Mucosa of rectum (tissue), 2 donors: Measurements from ENCODE around the gene MYBPH.

Source experiments
- H3K27ac ChIP-seq, 2 donors: one replicate each; pipeline ENCODE4 v1.7.0; 2013; ENCODE audit warnings: inconsistent platforms in 2 of 2, low read depth in 2 of 2, low read length in 2 of 2
- H3K27me3 ChIP-seq, 2 donors: one replicate each; pipeline ENCODE4 v1.7.0; 2013; ENCODE audit warnings: low read length in 2 of 2; ENCODE audit not compliant: control insufficient read depth in 2 of 2, insufficient read depth in 2 of 2
- H3K36me3 ChIP-seq, 2 donors: one replicate each; pipeline ENCODE4 v1.7.0; 2013; ENCODE audit warnings: low read length in 2 of 2; ENCODE audit not compliant: control insufficient read depth in 2 of 2, insufficient read depth in 2 of 2
- H3K4me1 ChIP-seq, 2 donors: one replicate each; pipeline ENCODE4 v1.7.0; 2013; ENCODE audit warnings: low read length in 2 of 2, mild to moderate bottlenecking in 1 of 2; ENCODE audit not compliant: control insufficient read depth in 2 of 2, insufficient read depth in 2 of 2
- H3K4me3 ChIP-seq, 2 donors: one replicate each; pipeline ENCODE4 v1.7.0; 2013; ENCODE audit warnings: low read length in 2 of 2
- H3K9ac ChIP-seq, 2 donors: one replicate each; pipeline ENCODE4 v1.7.0; 2013; ENCODE audit warnings: low read length in 2 of 2, low read depth in 1 of 2, mild to moderate bottlenecking in 1 of 2
- H3K9me3 ChIP-seq, 2 donors: one replicate each; pipeline ENCODE4 v1.7.0; 2013; ENCODE audit warnings: low read length in 2 of 2; ENCODE audit not compliant: control insufficient read depth in 2 of 2
- donor health status: healthy.
- donor health status: Normal muscosa, but diverticular disease.

Gene MYBPH

DNA sequence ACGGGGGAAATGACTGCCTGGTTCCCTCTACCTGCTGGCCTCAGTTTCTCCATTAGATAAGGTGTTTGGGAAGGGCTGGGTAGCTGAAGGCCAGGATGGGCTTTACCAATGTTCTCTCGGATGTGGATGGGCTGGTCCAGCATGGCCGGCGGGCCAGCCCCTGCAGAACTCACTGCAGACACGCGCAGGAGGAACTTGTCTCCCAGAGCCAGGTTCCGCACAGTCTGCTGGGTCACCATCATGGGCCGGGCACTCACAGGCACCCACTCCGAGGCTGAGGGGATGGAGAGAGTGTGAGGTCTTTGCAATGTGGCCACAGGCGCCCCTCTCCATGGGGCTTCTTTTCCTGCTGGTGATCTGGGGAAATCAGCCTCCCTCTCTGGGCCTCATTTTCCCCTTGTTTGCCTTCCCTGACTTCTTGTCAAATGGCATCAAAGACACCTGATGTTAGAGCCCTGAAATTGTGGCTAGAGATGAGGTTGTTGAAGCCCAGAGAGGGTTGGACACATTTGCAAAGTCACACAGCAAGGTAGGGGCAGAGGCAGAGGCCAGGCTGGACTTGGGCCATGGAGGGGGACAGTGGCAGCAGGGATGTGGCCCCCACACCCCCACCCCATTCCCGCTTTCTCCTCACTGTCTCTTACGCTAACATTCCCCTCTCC lies 1.2 kb downstream of the MYBPH start:
- Histone ChIP-seq H3K36me3 (no peaks in the 10 kb centered on the region), H3K4me3 (no peak overlapping the region), H3K9me3 (no peaks in the 10 kb centered on the region), H3K27me3 (no peaks in the 10 kb centered on the region), H3K9ac (no peak overlapping the region), H3K4me1 (peaks cover 3 to 5% of the 10 kb centered on the region in 2 donors), H3K27ac (no peak overlapping the region)

DNA sequence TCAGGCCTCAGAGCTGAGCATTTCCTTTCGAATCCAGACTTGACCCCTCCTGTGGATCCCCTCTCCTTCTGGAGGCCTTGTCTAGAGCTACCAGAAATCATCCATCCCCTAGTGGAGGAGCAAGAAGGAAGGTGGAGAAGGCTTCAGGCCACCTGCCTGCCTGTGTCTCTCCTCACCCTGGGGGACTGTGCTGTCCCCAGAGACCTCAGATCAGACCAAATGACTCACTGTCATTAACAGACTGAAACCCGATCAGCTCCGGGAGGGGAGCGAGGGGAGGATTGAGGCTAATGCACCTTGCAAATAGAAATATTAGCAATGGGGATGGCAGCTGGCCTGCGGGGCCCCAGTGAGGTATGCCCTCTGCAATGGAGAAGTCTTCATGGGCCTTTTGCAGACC lies 2.1 kb downstream of the MYBPH start:
- Histone ChIP-seq H3K4me1 (peaks cover 3 to 5% of the 10 kb centered on the region in 2 donors), H3K4me3 (no peak overlapping the region), H3K36me3 (no peaks in the 10 kb centered on the region), H3K27me3 (no peaks in the 10 kb centered on the region), H3K9ac (no peak overlapping the region), H3K27ac (no peak overlapping the region), H3K9me3 (no peaks in the 10 kb centered on the region)

DNA sequence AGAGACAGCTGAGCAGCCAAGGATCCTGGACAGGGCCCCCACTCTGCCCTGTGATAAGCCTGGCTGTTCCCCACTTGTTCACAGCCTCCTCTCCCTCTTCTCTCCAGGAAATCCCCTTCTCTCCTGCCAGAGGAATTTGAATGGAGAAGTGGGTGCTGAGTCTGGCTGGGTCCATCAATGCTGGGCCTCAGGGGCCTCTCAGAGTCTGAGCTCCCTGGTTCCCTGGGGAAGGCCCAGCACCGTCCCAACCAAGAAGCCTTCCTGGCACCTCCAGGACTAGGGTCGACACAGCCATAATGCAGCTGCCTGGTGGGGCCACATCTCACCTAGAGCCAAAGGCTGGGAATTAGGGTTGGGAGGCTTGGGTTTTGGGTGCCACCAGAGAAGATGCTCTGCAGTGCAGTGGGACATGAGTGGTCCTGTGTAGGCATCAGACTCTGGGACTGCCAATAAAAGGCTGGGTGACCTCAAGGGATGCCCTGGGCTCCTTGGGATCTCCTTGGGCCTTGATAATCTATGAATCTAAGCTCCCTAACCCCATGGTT lies 2.5 kb downstream of the MYBPH start:
- Histone ChIP-seq H3K27me3 (no peaks in the 10 kb centered on the region), H3K27ac (no peak overlapping the region), H3K36me3 (no peaks in the 10 kb centered on the region), H3K9me3 (no peaks in the 10 kb centered on the region), H3K9ac (no peak overlapping the region), H3K4me3 (no peak overlapping the region), H3K4me1 (peaks cover 3 to 5% of the 10 kb centered on the region in 2 donors)

DNA sequence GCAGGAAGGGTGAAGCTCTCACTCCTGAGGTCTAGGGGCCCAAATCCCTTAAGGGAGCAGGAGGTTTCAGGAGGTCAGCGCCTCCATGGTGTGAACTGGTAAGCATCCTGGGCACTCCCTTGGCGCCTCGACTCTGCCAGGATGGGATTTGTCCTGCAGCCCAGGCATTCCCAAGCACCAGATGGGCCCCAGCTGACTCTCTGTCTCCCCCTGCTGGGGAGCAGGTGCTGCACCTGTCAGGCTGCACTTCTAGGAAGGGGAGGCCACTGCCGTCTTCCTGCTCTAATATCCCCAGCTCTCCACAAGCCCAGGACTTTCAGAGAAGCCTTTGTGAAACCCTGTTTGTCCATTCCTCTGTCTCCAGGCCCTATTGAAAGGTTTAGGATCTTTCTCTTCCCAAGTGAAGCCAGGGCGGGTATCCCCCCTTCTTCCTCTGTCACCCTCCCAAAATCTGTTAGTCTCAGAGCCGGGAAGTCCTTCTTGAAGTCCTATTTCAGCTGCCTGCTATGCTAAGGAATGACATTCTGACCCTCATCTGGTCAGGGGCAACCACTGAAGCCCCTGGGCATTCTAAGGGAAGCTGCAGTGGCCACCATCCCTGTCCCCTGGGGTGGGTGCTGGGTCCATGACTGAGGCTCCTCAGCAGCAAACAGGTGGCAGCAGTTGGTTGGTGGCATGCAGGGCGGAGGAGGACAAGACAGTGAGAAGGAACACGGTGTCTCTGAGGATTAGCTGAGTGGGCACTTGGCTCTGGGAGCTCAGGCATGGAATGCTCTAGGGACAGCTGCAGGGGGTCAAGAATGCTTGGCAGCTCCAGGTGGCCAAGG lies 3.2 kb downstream of the MYBPH start:
- H3K4me1 ChIP-seq = peaks cover 0 to under 1% of the 10 kb centered on the region in 2 donors
- H3K9ac ChIP-seq = no peak overlapping the region
- H3K27me3 ChIP-seq = no peaks in the 10 kb centered on the region
- H3K9me3 ChIP-seq = no peaks in the 10 kb centered on the region
- H3K36me3 ChIP-seq = no peaks in the 10 kb centered on the region
- no peak overlapping the region for H3K27ac ChIP-seq
- H3K4me3 ChIP-seq = no peak overlapping the region

DNA sequence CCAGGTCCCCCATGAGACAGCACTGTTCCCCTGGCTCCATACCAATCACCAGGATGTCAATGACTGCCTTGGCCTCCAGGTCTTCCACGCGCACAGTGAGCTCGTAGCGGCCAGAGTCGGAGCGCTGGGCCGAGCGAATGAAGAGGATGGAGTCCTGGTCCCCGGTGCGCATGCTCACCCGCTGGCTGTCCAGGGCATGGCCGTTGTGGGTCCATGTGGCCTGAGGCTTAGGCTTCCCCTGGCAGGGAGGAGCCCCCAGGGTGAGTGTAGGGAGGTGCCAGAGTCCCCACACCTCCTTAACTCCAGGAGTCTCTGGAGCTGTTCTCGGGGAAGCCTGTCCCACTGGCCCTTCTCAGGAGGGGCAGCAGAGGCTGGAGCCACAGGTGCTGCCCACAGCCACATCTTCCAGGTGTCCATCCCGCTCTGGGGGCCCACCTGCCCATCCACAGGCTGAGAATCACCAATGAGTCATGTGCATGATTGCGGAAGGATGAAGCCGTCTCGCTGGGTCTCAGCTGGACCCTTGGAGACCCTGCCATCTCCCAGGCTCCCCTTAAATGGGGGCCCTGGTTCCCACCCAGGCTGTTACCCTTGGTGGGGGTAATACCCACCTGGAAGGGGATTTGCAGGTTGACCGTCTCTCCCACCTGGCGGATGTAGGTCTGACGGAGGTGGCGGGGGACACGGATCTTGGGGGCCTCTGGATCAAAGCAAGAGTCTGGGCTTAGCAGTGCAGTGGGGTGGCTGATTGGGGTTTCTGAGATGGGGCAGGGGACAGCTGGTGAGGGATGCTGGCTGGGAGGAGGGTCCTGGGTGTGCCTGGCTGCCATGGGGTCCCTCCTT lies 4.1 kb downstream of the MYBPH start:
- H3K27ac ChIP-seq = no peak overlapping the region
- no peak overlapping the region for H3K4me3 ChIP-seq
- H3K9ac ChIP-seq = no peak overlapping the region
- H3K27me3 ChIP-seq = no peaks in the 10 kb centered on the region
- H3K36me3 ChIP-seq = no peaks in the 10 kb centered on the region
- H3K4me1 ChIP-seq = no peaks in the 10 kb centered on the region
- H3K9me3 ChIP-seq = no peaks in the 10 kb centered on the region

DNA sequence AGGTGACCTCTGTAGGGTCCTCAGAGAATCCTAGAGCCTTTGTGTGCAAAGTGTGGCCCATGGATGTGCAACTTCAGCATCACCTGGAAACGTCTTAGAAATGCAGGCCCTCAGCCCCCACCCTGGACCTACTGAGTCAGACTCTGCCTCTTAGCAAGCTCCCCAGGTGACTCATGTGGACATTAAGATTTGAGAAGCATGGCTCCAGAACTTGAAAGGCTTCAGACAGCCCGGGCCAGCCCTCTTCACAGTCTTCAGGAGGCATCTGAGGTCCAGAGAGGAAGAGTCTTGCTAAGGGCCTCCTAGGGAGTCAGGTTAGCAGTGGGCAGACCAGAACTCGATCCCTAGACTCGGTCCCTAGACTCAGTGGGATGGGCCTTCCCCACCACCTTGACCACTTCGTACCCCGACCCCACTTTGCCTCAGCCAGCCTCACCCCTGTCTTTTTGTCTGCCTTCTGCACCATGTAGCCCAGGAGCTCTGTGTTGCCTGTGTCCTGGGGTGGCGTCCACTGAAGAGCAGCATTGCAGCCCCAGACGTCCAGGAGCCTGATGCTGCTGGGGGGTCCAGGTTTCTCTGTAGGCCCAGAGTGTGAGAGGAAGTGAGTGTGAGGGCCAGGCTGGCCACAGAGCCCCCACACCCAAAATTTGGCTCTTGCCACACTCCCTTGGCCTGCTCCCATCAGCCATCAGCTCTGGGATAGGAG lies 4.8 kb downstream of the MYBPH start:
- H3K4me3 ChIP-seq = no peak overlapping the region
- H3K27ac ChIP-seq = no peak overlapping the region
- H3K36me3 ChIP-seq = no peaks in the 10 kb centered on the region
- H3K9ac ChIP-seq = no peak overlapping the region
- H3K4me1 ChIP-seq = no peaks in the 10 kb centered on the region
- H3K27me3 ChIP-seq = no peaks in the 10 kb centered on the region
- H3K9me3 ChIP-seq = no peaks in the 10 kb centered on the region

DNA sequence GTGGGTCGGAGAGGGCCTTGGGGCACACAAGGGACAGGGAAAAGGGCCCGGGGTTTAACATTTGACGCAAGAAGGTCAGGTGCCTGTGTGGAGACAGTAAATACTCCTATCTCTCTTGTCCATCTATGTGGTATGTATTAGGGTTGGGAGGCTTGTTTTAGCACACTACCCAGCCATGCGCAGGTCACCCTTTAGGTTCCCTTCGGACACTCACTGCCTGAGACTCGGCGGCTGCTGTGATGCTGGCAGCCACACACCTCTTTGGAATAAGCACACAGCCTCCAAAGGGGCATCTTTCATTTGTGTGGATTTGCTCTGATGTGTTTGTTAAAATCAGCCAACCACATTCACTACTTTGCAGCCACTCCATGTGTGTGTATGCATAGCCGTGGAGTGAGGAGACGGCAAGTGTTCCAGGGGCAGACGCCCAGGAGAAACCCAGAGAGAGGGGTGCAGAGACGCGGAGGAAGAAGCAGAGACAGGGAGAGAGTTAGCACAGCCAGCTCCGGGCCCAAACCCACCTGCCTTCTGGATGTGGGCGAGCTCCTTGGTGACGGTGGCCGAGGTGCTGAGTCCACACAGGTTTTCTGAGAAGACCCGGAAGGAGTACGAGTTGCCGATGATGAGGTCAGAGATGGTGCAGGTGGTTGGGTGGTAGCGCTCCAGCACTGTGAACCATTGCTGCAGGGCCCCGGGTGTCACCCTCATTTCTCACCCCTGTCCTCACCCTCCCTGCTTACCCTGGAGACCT lies 5.7 kb downstream of the MYBPH start:
- Histone ChIP-seq H3K27ac (no peak overlapping the region), H3K9ac (no peak overlapping the region), H3K4me3 (no peak overlapping the region), H3K36me3 (no peaks in the 10 kb centered on the region), H3K27me3 (no peaks in the 10 kb centered on the region), H3K4me1 (no peaks in the 10 kb centered on the region), H3K9me3 (no peaks in the 10 kb centered on the region)

DNA sequence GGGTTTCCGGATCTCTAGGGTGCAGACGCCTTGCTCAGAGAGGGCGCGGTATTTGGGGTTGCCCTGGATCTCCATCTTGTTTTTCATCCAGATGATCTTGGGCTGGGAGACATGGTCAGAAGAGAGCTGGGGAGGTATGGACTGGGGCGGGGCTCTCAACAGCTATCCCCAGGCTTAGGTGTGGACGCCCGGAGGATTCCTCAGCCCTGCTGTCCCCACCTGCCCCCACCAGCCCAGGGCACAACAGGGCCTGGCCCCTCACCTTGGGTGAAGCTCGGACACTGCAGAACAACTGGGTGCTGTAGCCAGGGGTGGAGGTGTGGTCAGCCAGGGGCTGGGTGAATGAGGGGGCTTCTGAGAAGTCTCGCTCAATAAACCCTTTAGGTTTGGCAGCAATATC lies 6.6 kb downstream of the MYBPH start:
- H3K27me3 ChIP-seq = no peaks in the 10 kb centered on the region
- no peaks in the 10 kb centered on the region for H3K36me3 ChIP-seq
- no peak overlapping the region for H3K4me3 ChIP-seq
- no peak overlapping the region for H3K27ac ChIP-seq
- H3K9me3 ChIP-seq = no peaks in the 10 kb centered on the region
- H3K9ac ChIP-seq = no peak overlapping the region
- H3K4me1 ChIP-seq = no peaks in the 10 kb centered on the region

DNA sequence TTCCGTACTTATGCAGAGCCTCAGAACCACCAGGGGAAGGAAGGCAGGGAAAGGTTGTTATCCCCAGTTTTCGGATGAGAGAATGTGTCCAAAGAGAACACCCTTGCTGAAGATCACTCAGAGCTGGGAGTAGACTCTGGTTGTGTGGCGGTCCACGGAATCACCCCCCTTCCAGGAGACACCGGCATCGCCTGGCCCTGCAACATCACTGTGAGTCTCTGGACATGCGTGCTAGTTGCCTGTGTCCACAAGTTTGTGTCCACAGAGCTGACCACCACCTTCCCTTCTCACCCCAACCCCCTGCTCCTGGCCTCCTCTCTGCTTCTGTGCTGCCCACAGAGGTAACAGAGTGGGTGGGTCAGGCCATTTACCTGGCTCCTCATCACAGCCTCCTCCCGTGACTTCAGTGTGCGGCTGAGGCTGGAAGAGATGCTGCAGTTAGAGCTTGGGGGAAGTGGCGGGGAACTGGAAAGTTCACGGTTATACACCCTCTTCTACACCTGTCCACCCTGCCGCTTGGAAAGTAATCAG lies 7.3 kb downstream of the MYBPH start:
- Histone ChIP-seq H3K4me1 (no peaks in the 10 kb centered on the region), H3K9ac (no peak overlapping the region), H3K4me3 (no peak overlapping the region), H3K36me3 (no peaks in the 10 kb centered on the region), H3K9me3 (no peaks in the 10 kb centered on the region), H3K27ac (no peak overlapping the region), H3K27me3 (no peaks in the 10 kb centered on the region)
